ENCODE measurements around the gene MAD2L1.
"Not testable (repeated sequence)": the region's sequence is repeated elsewhere in the genome, so short reads cannot be mapped to it uniquely, and the experiment has no call there.

MAD2L1 gene

DNA sequence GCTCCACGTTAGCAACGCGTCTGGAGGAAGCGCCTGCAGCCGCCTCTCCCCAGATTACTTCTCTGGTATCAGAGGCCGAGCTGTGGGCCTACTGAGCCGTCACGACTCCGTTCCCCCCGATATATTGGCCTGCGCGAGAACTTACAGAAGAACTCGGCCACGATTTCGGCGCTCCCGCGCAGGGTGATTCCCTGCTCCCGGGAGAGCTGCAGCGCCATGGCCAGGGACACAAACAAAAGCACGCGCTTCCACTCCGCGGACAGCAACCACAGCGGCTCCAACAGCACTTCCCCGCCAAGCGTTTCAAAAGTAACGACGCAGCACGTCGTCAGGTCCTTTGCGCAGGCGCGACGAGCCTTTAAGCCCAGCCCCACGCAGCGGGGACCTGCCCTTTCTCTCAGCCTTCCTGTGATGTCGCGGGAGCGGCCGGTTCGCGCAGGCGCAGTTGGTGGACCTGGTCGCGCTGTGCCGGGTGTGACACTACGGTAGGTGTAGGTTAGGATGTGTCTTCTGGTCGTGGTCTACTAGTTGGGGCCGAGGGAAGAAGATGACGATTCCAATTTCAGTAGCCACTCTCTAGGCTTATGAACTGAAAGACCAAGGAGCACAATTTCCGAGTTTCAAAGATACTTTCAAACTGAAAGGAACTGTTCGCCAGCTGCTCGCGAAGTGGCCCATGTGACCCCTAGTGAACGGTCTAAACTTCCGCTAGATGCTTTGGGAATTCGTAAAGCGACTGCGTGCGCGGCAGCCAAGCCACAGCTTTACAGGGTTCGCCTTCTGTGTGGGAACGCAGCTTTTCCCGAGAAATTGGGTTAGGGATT lies at the start of gene MAD2L1:
TSS of gene MAD2L1 (minus strand) at position 332 of the 824 bp plus-strand sequence. CDS start at position 218, 114 bp downstream.
- Histone ChIP-seq H3K4me1 (ENCODE audit: control insufficient read depth, insufficient read depth, low read length) (peaks cover 8% of the 10 kb centered on the region), H3K27ac (ENCODE audit: low read depth, low read length) (peak within 1 kb of the TSS; percentile 97), H3K27me3 (ENCODE audit: control insufficient read depth, insufficient read depth, low read length) (no peaks in the 10 kb centered on the region), H3K4me3 (ENCODE audit: low read length) (peak within 1 kb of the TSS; percentile 88), H3K9ac (ENCODE audit: low read length) (peak within 1 kb of the TSS; percentile 86), H3K36me3 (ENCODE audit: control insufficient read depth, insufficient read depth, low read length) (no peaks in the 10 kb centered on the region)

- H3K4me3 ChIP-seq (ENCODE audit: low read length), result no peak overlapping the region
- H3K36me3 ChIP-seq (ENCODE audit: control insufficient read depth, insufficient read depth, low read length), result no peaks in the 10 kb centered on the region
- no peaks in the 10 kb centered on the region for H3K4me1 ChIP-seq (ENCODE audit: control insufficient read depth, insufficient read depth, low read length)
- H3K27me3 ChIP-seq (ENCODE audit: control insufficient read depth, insufficient read depth, low read length), result no peaks in the 10 kb centered on the region
- no peak overlapping the region for H3K9ac ChIP-seq (ENCODE audit: low read length)
- no peak overlapping the region for H3K27ac ChIP-seq (ENCODE audit: low read depth, low read length)
Observed at GRCh38 chr4:120111745-120112144, 45.1 kb upstream of the MAD2L1 start.

GRCh38 chr4:120109406-120109805 lies 42.8 kb upstream of the MAD2L1 start:
- no peaks in the 10 kb centered on the region for H3K36me3 ChIP-seq (ENCODE audit: control insufficient read depth, insufficient read depth, low read length)
- no peaks in the 10 kb centered on the region for H3K27me3 ChIP-seq (ENCODE audit: control insufficient read depth, insufficient read depth, low read length)
- no peaks in the 10 kb centered on the region for H3K4me1 ChIP-seq (ENCODE audit: control insufficient read depth, insufficient read depth, low read length)
- no peak overlapping the region for H3K9ac ChIP-seq (ENCODE audit: low read length)
- H3K4me3 ChIP-seq (ENCODE audit: low read length), result no peak overlapping the region
- no peak overlapping the region for H3K27ac ChIP-seq (ENCODE audit: low read depth, low read length)

DNA sequence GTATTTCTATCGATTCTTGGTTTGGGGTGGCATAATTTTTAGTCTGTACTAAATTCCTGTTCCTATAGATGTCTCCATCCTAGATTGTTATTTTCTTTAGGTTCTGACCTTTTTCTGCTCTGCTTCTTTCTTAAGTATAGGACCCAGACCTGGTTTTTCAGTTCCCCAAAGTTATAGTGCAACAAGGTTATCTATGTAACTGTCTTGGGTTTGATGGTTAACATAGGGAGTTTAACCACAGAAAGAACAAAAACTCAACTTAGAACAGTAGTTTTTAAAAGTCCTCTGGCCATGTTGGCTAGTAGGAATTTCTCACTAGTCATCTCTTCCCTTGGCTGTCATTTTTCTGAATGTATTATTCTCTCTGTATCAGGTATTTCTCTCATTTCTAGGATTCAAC lies 38.8 kb upstream of the MAD2L1 start:
- H3K4me1 ChIP-seq (ENCODE audit: control insufficient read depth, insufficient read depth, low read length), result no peaks in the 10 kb centered on the region
- no peak overlapping the region for H3K4me3 ChIP-seq (ENCODE audit: low read length)
- no peaks in the 10 kb centered on the region for H3K36me3 ChIP-seq (ENCODE audit: control insufficient read depth, insufficient read depth, low read length)
- H3K27ac ChIP-seq (ENCODE audit: low read depth, low read length), result no peak overlapping the region
- H3K27me3 ChIP-seq (ENCODE audit: control insufficient read depth, insufficient read depth, low read length), result no peaks in the 10 kb centered on the region
- no peak overlapping the region for H3K9ac ChIP-seq (ENCODE audit: low read length)

DNA sequence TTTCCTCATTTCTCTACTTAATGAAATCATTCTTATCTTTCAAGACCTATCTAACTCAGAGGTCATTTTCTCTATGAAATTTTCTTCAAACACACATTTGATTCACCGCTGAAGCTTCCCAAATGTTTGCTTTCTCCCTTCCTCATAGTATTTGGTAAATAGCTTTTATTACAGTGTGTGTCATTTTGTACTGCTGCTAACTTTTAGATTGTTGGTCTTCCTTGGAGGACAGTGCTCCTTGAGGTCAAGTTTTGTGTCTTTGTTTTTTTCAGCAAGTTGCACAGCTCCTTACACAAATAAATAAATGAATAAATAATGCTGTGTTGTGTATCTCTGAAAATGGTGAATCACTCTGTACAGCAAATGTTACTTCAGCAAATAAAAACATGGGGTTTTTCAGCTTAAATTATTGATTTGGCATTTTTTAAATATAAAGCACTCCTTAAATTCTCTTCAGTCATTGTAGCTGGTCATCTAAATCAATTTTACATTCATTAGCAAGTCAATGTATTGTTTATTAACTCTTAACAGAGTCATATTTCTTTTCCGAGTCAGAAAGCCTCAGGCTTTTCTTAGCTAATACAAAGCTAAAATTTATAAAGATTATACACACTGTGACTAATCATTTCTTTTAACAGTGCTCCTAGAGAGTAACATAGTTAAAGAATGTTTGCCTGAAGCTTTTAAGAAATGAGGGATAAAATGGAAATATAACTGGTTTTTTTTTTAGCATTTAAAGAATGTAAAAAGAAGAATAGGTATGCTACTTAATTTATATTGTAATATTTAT lies 30.1 kb upstream of the MAD2L1 start:
- Histone ChIP-seq H3K27me3 (ENCODE audit: control insufficient read depth, insufficient read depth, low read length) (no peaks in the 10 kb centered on the region), H3K9ac (ENCODE audit: low read length) (no peak overlapping the region), H3K36me3 (ENCODE audit: control insufficient read depth, insufficient read depth, low read length) (no peaks in the 10 kb centered on the region), H3K27ac (ENCODE audit: low read depth, low read length) (no peak overlapping the region), H3K4me3 (ENCODE audit: low read length) (no peak overlapping the region), H3K4me1 (ENCODE audit: control insufficient read depth, insufficient read depth, low read length) (no peaks in the 10 kb centered on the region)

- Histone ChIP-seq H3K36me3 (ENCODE audit: control insufficient read depth, insufficient read depth, low read length) (no peaks in the 10 kb centered on the region), H3K27ac (ENCODE audit: low read depth, low read length) (no peak overlapping the region), H3K4me1 (ENCODE audit: control insufficient read depth, insufficient read depth, low read length) (no peaks in the 10 kb centered on the region), H3K9ac (ENCODE audit: low read length) (no peak overlapping the region), H3K4me3 (ENCODE audit: low read length) (no peak overlapping the region), H3K27me3 (ENCODE audit: control insufficient read depth, insufficient read depth, low read length) (no peaks in the 10 kb centered on the region)
Observed at GRCh38 chr4:120088507-120088906, 21.9 kb upstream of the MAD2L1 start.

- H3K9ac ChIP-seq (ENCODE audit: low read length); H3K4me1 ChIP-seq (ENCODE audit: control insufficient read depth, insufficient read depth, low read length); H3K36me3 ChIP-seq (ENCODE audit: control insufficient read depth, insufficient read depth, low read length); H3K27me3 ChIP-seq (ENCODE audit: control insufficient read depth, insufficient read depth, low read length); H3K4me3 ChIP-seq (ENCODE audit: low read length); H3K27ac ChIP-seq (ENCODE audit: low read depth, low read length): not testable (repeated sequence)
Observed at GRCh38 chr4:120088066-120088465, 21.4 kb upstream of the MAD2L1 start.

- Histone ChIP-seq H3K9ac (ENCODE audit: low read length) (no peak overlapping the region), H3K4me3 (ENCODE audit: low read length) (no peak overlapping the region), H3K27ac (ENCODE audit: low read depth, low read length) (no peak overlapping the region), H3K4me1 (ENCODE audit: control insufficient read depth, insufficient read depth, low read length) (no peaks in the 10 kb centered on the region), H3K36me3 (ENCODE audit: control insufficient read depth, insufficient read depth, low read length) (no peaks in the 10 kb centered on the region), H3K27me3 (ENCODE audit: control insufficient read depth, insufficient read depth, low read length) (no peaks in the 10 kb centered on the region)
Observed at GRCh38 chr4:120085705-120086104, 19.1 kb upstream of the MAD2L1 start.

- Histone ChIP-seq H3K4me1 (ENCODE audit: control insufficient read depth, insufficient read depth, low read length) (no peaks in the 10 kb centered on the region), H3K4me3 (ENCODE audit: low read length) (no peak overlapping the region), H3K36me3 (ENCODE audit: control insufficient read depth, insufficient read depth, low read length) (no peaks in the 10 kb centered on the region), H3K9ac (ENCODE audit: low read length) (no peak overlapping the region), H3K27ac (ENCODE audit: low read depth, low read length) (no peak overlapping the region), H3K27me3 (ENCODE audit: control insufficient read depth, insufficient read depth, low read length) (no peaks in the 10 kb centered on the region)
Observed at GRCh38 chr4:120084327-120084726, 17.7 kb upstream of the MAD2L1 start.

- H3K27me3 ChIP-seq (ENCODE audit: control insufficient read depth, insufficient read depth, low read length), result no peaks in the 10 kb centered on the region
- H3K4me3 ChIP-seq (ENCODE audit: low read length), result no peak overlapping the region
- no peak overlapping the region for H3K27ac ChIP-seq (ENCODE audit: low read depth, low read length)
- no peak overlapping the region for H3K9ac ChIP-seq (ENCODE audit: low read length)
- H3K4me1 ChIP-seq (ENCODE audit: control insufficient read depth, insufficient read depth, low read length), result no peaks in the 10 kb centered on the region
- no peaks in the 10 kb centered on the region for H3K36me3 ChIP-seq (ENCODE audit: control insufficient read depth, insufficient read depth, low read length)
Observed at GRCh38 chr4:120083152-120083551, 16.5 kb upstream of the MAD2L1 start.

DNA sequence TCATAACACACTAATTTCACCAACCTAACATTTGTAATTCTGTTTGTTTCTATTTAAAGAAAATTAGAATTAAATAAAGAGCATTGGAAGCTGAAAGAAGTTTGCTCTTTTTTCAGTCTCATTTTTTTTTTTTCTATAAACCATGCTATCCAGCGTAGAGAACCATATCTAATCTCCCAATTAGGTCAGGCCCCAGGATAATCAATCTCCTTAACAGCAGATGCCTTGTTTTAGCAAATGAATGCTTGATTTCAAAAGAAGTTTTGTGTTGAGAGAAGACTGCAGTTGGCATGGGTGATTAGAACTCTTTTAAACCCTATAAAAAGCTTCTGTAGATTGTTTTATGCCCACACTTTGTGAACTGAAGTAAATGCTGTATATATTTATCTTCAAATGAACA lies 15.6 kb upstream of the MAD2L1 start:
- no peaks in the 10 kb centered on the region for H3K36me3 ChIP-seq (ENCODE audit: control insufficient read depth, insufficient read depth, low read length)
- H3K27ac ChIP-seq (ENCODE audit: low read depth, low read length), result no peak overlapping the region
- no peaks in the 10 kb centered on the region for H3K4me1 ChIP-seq (ENCODE audit: control insufficient read depth, insufficient read depth, low read length)
- no peak overlapping the region for H3K4me3 ChIP-seq (ENCODE audit: low read length)
- H3K9ac ChIP-seq (ENCODE audit: low read length), result no peak overlapping the region
- H3K27me3 ChIP-seq (ENCODE audit: control insufficient read depth, insufficient read depth, low read length), result no peaks in the 10 kb centered on the region

DNA sequence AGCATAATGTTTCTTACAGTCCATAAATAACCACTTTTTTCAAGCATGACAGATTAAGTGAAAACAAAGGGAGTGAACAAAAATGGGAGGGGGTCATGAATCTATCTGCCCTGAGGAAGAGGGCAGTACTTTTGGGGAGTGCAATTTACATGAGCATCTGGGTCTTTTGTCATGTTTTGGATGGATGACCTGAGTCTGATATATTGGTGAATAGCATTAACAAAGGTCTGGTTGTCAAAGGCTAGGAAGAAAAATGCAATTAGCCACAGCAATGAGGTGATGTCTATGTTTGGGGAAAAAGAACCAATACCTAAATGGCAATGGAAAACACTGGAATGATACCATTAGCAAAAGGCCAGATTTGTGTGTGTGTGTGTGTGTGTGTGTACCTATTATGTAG lies 15.1 kb upstream of the MAD2L1 start:
- H3K36me3 ChIP-seq (ENCODE audit: control insufficient read depth, insufficient read depth, low read length), result no peaks in the 10 kb centered on the region
- no peak overlapping the region for H3K9ac ChIP-seq (ENCODE audit: low read length)
- H3K27me3 ChIP-seq (ENCODE audit: control insufficient read depth, insufficient read depth, low read length), result no peaks in the 10 kb centered on the region
- H3K4me3 ChIP-seq (ENCODE audit: low read length), result no peak overlapping the region
- H3K4me1 ChIP-seq (ENCODE audit: control insufficient read depth, insufficient read depth, low read length), result no peaks in the 10 kb centered on the region
- no peak overlapping the region for H3K27ac ChIP-seq (ENCODE audit: low read depth, low read length)

Data from rectal smooth muscle tissue (tissue), 1 donor.